Right lobe of liver (tissue), 6 donors: ENCODE results near the gene FIZ1. TPM values are rescaled to one million over a fixed set of nuclear protein-coding genes. Genes with fewer than 3 reads are reported as not detected.

ENCODE experiments used
- ATAC-seq, 4 donors: fragments of 200-7000 bp; cut with Tn5 transposase; one replicate each; pipeline ENCODE4 v1.9.1; 2020; ENCODE audit warnings: mild to moderate bottlenecking in 4 of 4, moderate library complexity in 4 of 4
- DNase-seq, 3 donors: peaks; one replicate each; pipeline ENCODE4 v3.0.0-alpha.2; 2020
- H3K27ac ChIP-seq, 3 donors: fragments of 200-600 bp; one replicate each; pipeline ENCODE4 v1.8.0; 2022
- H3K27me3 ChIP-seq, 2 donors: fragments of 200-600 bp; one replicate each; pipeline ENCODE4 v1.8.0; 2022
- H3K36me3 ChIP-seq, 4 donors: fragments of 200-600 bp; sonication (generic) in 1 of 4; one replicate each; pipeline versions ENCODE4 v1.5.1 to v1.8.0; 2017 to 2022; ENCODE audit warnings: control low read depth in 1 of 4
- H3K4me1 ChIP-seq, 4 donors: fragments of 200-600 bp; sonication (generic) in 1 of 4; one replicate each; pipeline versions ENCODE4 v1.5.1 to v1.8.0; 2017 to 2022; ENCODE audit warnings: control low read depth in 1 of 4
- H3K4me3 ChIP-seq, 3 donors: fragments of 200-600 bp; one replicate each; pipeline ENCODE4 v1.8.0; 2022
- H3K9me3 ChIP-seq, 4 donors: fragments of 200-600 bp; sonication (generic) in 1 of 4; one replicate each; pipeline versions ENCODE4 v1.5.1 to v1.8.0; 2017 to 2022; ENCODE audit warnings: control low read depth in 1 of 4
- POLR2A ChIP-seq: fragments of 450-650 bp; IDR thresholded peaks from one replicate; pipeline ENCODE4 v1.6.1; 2017; ENCODE audit warnings: antibody characterized with exemption, mild to moderate bottlenecking
- WGBS: methylation state at CpG from one replicate; pipeline ENCODE4 v1.1.6; 2018; ENCODE audit warnings: low coverage, low lambda C conversion rate; ENCODE audit not compliant: insufficient coverage; ENCODE audit errors: missing lambda C conversion rate; 5-methylcytosine and 5-hydroxymethylcytosine counted together
- intact Hi-C, 2 donors: fragments of 100-400 bp; cut with DNase I; formaldehyde crosslinking; loops; one replicate each; pipeline versions ENCODE4 v1.11.2 to v1.14.1; 2022
- total RNA-seq, 6 experiments: library from RNA; depleted of rRNA in 2 of 6; stranded (reverse); fragments of >200 nt in 2 of 6; fragmentation: NEBNext Ultra II Directional in 3 of 6; extraction: Animal tissue kit (Norgen Biotek cat#: 25700) in 3 of 6; gene quantifications; one replicate each; pipeline versions ENCODE4 v1.1.0 to v1.2.4, GENCODE V29; 2016 to 2023
- TF ChIP-seq, protein P1 (sequence below), 4 donors: fragments of 200-600 bp in 3 of 4; fragments of 450-650 bp in 1 of 4; IDR thresholded peaks; one replicate each; pipeline versions ENCODE4 v1.5.1 to v1.8.0; 2016 to 2022; ENCODE audit warnings: antibody characterized with exemption in 4 of 4, mild to moderate bottlenecking in 2 of 4
- donor health status: DM: no; HTN: yes; CAD: no.
- donor health status: DM: no; HTN: no; CAD: no.
- donor health status: DM: no; HTN: no; CAD: no.
- donor health status: DM: no; HTN: yes; CAD: no.
- donor health status: DM: no; HTN: yes; CAD: no.

FIZ1 gene
- total RNA-seq, 6 experiments from 2014 or later: 3.0 to 13.1 (median 5.1) TPM

DNA sequence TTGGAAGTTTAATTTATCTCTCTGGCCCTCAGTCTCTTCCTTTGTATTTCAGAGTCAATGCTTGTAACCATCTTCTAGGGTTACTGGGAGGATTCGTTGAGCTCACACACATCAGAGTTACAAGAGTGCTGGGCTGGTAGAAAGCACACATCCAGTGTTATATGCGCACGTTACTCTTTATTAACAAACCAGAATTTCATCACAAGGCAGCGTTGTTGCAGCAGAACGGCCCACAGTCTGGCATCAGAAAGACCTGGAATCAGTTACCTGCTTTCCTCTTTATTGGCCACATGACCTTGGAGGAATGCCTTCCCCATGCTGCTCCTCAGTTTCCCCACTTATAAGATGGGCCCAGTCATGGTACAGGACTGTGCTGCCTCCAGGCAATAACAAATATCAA is 10.0 kb upstream of the FIZ1 start:
- no peaks in the 10 kb centered on the region for H3K36me3 ChIP-seq
- intact Hi-C loops: loop anchor here in 1 of 2 donors (5.0 kb wide), 1 partner anchor 92 kb away; no protein-coding TSS in a partner anchor
- ATAC-seq: no peak

DNA sequence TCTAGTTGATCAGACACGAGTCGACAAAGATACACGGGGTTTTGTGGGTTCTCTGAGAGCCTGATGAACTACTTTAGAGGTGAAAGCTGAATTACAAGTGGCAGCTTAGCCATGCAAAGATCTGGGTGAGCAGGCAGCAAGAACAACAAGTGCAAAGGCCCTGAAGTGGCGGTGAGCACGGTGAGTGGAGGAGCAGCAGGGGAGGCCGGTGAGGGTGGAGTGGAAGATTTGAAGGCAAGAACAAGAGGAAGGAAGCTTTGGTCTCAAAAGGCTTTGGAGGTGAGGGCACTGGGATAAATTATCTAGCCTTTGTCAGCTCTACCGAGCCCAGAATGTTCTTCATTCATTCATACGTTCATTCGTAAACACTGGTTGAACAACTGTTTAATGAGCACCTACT is 7.5 kb upstream of the FIZ1 start:
- H3K4me3 ChIP-seq: peak overlapping the region in 2 of 3 donors; percentile 50 to 77
- no peak overlapping the region for H3K27ac ChIP-seq
- 72% methylated on average over 9 of the region's 9 CpGs for WGBS
- peaks cover 0 to 13% (median 5%) of the 10 kb centered on the region in 4 donors for H3K4me1 ChIP-seq
- no peak for TF ChIP-seq POLR2A
- TF ChIP-seq, protein P1, sequence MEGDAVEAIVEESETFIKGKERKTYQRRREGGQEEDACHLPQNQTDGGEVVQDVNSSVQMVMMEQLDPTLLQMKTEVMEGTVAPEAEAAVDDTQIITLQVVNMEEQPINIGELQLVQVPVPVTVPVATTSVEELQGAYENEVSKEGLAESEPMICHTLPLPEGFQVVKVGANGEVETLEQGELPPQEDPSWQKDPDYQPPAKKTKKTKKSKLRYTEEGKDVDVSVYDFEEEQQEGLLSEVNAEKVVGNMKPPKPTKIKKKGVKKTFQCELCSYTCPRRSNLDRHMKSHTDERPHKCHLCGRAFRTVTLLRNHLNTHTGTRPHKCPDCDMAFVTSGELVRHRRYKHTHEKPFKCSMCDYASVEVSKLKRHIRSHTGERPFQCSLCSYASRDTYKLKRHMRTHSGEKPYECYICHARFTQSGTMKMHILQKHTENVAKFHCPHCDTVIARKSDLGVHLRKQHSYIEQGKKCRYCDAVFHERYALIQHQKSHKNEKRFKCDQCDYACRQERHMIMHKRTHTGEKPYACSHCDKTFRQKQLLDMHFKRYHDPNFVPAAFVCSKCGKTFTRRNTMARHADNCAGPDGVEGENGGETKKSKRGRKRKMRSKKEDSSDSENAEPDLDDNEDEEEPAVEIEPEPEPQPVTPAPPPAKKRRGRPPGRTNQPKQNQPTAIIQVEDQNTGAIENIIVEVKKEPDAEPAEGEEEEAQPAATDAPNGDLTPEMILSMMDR (IDR thresholded peaks at IDR 0.05): no peak
- DNase-seq (no peak), ATAC-seq (no peak)
- intact Hi-C loops: loop anchor here in 1 of 2 donors (5.0 kb wide), 1 partner anchor 90 kb away; no protein-coding TSS in a partner anchor
- no peaks in the 10 kb centered on the region for H3K27me3 ChIP-seq
- H3K9me3 ChIP-seq: no peaks in the 10 kb centered on the region
- no peaks in the 10 kb centered on the region for H3K36me3 ChIP-seq

More for the DNA sequence above, 10.0 kb upstream of the FIZ1 start:
- Histone ChIP-seq H3K4me3 (no peak overlapping the region), H3K4me1 (peaks cover 0 to 11% (median 5%) of the 10 kb centered on the region in 4 donors), H3K9me3 (no peaks in the 10 kb centered on the region), H3K27ac (no peak overlapping the region), H3K27me3 (no peaks in the 10 kb centered on the region)
- WGBS: 33% methylated on average over 2 of the region's 5 CpGs
- TF ChIP-seq, protein P1 (IDR thresholded peaks at IDR 0.05): no peak
- no peak for TF ChIP-seq POLR2A
- DNase-seq: no peak

DNA sequence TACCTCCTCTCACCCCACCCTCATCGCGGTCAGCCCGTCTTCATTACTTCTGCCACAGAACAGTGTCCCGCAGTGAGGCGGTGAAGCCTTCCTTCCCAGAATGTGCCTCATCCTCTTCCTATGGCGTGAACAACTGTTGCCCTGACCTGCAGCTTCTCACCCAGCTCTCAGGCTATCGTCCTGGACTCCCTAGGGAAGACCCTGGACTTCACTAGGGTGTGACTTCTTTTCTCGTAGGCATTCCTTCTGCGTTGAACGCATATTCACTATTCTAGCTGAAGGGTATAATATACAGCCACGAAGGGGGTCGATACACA is 7.1 kb upstream of the FIZ1 start:
- no peak for DNase-seq
- H3K27me3 ChIP-seq: no peaks in the 10 kb centered on the region
- H3K4me1 ChIP-seq: peaks cover 0 to 13% (median 5%) of the 10 kb centered on the region in 4 donors
- TF ChIP-seq, protein P1 (IDR thresholded peaks at IDR 0.05): no peak
- no peak for TF ChIP-seq POLR2A
- H3K27ac ChIP-seq: peak overlapping the region; percentile 76 to 83 (median 79)
- peak overlapping the region; percentile 50 to 81 (median 77) for H3K4me3 ChIP-seq
- no peaks in the 10 kb centered on the region for H3K9me3 ChIP-seq
- no peak for ATAC-seq
- WGBS: 15% methylated on average over 11 of the region's 12 CpGs
- intact Hi-C loops: loop anchor here in 1 of 2 donors (5.0 kb wide), 1 partner anchor 89 kb away; no protein-coding TSS in a partner anchor
- H3K36me3 ChIP-seq: no peaks in the 10 kb centered on the region

DNA sequence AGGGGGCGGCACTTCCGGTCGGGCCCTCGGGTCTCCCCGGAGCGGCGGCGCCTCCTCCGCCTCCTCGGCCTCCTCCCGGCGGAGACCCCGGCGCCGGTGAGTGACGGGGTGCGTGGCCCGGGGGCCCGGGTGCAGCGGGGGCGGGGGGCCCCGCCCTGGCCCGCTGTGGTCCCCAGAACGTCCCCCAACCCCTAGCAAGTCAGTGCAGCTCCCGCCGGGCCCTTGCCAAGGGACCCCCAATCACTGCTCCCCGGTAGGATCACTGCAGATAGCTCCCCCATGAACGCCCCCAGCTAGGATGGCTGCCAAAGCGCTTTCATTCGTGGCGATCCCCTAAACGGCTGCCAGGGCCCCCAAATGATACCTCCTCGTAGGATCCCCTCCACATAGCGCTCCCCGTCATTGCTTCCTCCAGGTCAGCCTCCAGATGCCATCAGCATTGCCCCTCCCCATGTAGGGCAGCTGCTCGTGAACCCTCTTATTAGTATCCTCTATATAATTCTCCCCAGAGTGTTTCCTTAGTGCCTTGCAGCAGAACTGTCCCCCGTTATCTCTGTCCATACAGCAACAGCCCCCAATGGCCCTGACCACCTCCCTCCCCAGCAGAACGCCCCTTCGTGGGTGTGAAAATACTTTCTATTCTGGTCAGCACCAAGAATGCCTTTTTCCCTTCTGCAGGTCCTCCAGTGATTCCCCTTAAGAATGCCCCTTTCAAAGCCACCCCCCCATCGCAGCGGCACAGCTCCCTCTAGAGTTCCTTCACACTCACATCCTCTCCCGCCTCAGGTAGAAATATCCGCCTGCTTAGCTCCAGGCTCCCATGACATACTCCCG is 6.5 kb upstream of the FIZ1 start, which contains the start of gene ZNF865:
ZNF865 (plus strand) TSS at position 11 of the 834 bp plus-strand sequence. CDS start 7,972 bp downstream, outside the sequence.
- DNase-seq (peak; percentile 73 to 76 (median 74)), ATAC-seq (peak; percentile 47 to 64 (median 57))
- H3K27me3 ChIP-seq: no peaks in the 10 kb centered on the region
- no peaks in the 10 kb centered on the region for H3K9me3 ChIP-seq
- WGBS: under 1% methylated on average over 19 of the region's 44 CpGs
- H3K27ac ChIP-seq: peak within 1 kb of the TSS; percentile 76 to 83 (median 79)
- peak within 1 kb of the TSS; percentile 50 to 81 (median 77) for H3K4me3 ChIP-seq
- intact Hi-C loops: loop anchor here in 1 of 2 donors (5.0 kb wide), 1 partner anchor 89 kb away; no protein-coding TSS in a partner anchor
- TF ChIP-seq, protein P1 (IDR thresholded peaks at IDR 0.05): peak; percentile 48 to 66 (median 64)
- TF ChIP-seq POLR2A: no peak
- H3K36me3 ChIP-seq: no peaks in the 10 kb centered on the region
- H3K4me1 ChIP-seq: peaks cover 0 to 13% (median 5%) of the 10 kb centered on the region in 4 donors
